ENCODE measurements around the gene CMYA5.
"Not testable (repeated sequence)": the region's sequence is repeated elsewhere in the genome, so short reads cannot be mapped to it uniquely, and the experiment has no call there.

Gene CMYA5

DNA sequence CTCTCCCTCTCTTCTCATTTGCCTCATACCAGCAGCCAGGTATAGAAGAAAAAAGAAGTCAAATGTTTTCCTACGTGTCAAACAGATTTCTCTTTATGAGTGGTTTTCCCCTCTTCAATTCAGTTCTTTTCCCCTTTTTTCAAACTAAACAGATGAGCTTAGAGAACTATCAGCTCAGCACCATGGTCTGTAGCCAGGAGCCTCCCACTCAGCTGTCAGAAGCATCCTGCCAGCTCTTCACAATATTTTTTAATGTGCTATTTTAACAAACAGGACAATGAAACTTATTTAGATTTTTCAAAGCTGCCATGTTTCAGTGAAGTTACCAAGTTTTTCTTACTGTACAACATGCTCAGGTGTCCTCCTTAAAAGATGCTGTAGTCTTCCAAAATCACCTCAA is 63.5 kb downstream of the CMYA5 start:
- DNase-seq, result no peak

GRCh38 chr5:79753877-79754645 is 64.4 kb downstream of the CMYA5 start:
- no peak for DNase-seq

GRCh38 chr5:79754865-79755555 is 65.4 kb downstream of the CMYA5 start:
- DNase-seq, result no peak

DNA sequence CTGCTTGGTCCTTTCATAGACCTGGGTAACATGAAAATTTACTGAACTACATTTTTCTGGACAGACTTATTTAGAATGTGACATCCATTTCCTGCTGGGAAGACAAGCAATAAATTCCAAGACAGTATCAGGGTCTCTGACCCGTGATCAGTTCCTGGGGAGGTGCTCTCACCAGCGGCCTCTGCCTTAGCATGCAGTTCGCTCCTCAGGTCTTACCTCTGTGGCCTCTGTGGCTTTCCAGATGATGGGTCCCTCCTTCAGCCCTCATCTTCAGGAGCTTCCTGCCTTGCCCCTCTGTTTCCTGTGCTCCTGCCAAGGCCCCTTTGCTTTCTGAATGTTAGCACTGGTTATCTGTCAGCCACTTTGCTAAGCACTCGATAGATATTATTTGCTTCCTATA is 66.4 kb downstream of the CMYA5 start:
- DNase-seq, result no peak

- no peak for DNase-seq
Measured at GRCh38 chr5:79759436-79759835, 69.8 kb downstream of the CMYA5 start.

- no peak for DNase-seq
Measured at GRCh38 chr5:79759848-79760247, 70.2 kb downstream of the CMYA5 start.

DNA sequence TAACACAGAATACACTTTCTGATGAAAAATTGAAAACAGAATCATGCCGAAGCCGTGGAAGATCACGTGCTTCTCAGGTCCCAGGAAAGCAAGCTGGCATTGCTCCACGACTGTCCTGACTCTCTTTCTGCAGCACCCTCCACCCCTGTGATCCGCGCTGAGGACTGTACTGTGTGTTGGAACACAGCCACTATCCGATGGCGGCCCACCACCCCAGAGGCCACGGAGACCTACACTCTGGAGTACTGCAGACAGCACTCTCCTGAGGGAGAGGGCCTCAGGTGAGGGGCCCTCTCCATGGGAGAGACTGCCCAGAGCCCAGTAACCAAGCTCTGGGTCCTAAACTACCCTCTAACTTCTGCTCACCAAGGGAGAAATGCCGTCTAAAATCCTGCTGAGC is 73.3 kb downstream of the CMYA5 start:
- DNase-seq, result no peak

- DNase-seq, result not testable (repeated sequence)
Measured at GRCh38 chr5:79764147-79764546, 74.5 kb downstream of the CMYA5 start.

DNA sequence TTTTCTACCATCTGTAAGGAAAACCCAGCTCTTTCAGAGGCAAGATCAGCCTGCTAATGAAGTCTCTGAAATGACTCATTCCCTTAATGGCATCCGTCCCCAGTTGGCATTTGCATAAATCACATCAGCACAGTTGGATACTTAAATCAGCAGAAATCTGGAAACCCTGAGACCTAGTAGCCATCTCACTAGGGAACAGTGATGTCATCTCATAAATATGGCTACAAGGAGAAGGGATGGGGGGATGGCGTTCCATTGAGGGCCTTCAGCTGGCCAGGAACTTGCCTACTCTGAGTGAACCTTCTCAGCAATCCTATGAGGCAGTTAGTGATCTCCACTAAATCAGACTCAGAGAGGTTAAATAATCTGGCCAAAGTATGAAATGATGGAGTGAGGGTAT is 81.8 kb downstream of the CMYA5 start:
- no peak for DNase-seq

GRCh38 chr5:79772651-79773050 is 83.0 kb downstream of the CMYA5 start:
- DNase-seq, result no peak

GRCh38 chr5:79773612-79774011 is 84.0 kb downstream of the CMYA5 start:
- no peak for DNase-seq

DNA sequence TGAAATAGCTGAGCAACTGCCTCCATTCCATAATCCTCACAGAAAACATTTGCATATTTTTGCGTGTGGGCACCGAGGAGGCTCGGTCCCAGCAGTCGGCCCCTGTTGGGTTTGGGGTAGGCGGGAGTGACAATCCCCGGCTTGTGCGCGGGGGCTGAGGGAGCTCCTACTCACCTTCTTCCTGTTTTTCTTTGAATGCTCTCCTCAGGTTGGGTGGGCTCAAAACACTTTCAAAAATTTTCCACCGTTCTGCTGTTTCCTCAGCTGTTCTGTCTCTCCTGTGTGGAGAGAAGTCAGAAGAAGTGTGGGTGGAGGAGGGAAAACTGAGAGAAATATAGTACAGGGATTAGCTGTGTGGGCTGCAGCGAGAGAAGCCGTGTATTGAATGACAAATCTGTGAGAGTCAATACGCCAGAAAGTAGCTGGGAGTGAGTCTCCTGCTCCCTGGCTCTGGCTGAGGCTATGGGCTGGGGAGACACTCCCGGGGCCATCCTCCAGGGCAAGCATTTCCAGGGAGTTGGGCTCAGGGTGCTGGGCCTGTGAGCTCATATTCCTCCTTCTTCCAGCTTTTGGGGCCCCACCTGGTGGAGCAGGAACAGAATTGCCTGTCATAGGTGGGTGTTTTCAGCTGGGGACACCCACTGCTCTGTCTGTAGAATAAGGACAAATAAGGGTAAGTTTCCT is 84.7 kb downstream of the CMYA5 start:
- DNase-seq, result no peak

DNA sequence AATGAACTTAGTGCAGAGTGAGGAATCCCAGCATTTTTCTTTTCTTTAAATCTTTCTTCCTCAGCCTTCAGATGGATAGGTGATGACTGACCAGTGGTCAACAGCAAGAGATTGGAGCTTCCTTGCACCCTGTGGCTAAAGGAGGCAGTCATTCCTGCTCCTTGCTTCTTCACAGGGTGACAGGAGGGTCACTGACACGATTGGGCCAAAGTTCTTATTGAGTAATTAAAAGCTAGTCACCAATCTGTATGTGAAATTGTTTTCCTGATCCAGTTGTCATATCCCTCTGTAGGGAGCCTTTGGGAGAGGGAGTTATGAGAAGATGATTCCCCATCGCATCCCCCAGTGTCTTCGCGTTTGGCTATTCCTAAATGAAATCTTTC is 85.2 kb downstream of the CMYA5 start:
- no peak for DNase-seq

GRCh38 chr5:79784741-79785140 is 95.1 kb downstream of the CMYA5 start:
- not testable (repeated sequence) for DNase-seq

DNA sequence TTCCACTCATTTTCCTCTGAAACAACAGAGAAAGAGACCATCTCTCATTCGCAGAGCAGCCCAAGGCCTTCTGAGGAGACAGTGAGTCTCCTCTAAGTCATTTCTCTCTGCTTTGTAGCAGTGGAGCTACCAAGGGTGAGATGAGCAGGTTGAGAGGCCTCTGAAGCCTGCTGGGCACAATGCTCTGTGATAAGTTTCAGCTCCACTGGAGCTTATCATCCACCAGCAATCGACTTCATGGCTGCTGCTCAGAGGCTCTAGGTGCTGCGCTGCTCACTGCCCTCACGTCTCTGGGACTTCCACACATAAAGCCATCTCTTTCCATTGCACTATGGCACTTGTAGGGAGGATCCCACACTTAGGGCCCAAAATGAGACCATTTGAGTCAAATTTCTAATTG is 96.3 kb downstream of the CMYA5 start:
- no peak for DNase-seq

DNA sequence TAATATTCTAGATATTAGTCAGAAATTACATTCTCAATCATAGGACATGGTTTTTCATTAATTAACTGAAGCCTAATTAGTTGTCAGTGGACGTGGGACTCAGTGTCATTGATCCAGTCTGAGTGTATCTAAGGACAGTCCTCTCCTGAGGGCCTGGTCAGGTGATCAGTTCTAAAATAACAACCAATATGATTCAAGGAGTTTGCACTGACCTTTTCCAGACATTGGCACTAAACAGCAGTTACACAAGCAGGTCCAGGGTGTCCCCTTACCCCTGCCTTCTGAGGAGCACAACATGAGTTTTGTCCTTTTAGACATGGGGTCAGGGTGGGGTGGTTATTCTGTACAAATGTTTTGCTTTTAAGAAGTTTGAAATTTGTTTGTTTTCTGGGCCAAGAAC is 97.8 kb downstream of the CMYA5 start:
- no peak for DNase-seq

GRCh38 chr5:79791843-79792242 is 102.2 kb downstream of the CMYA5 start:
- DNase-seq, result no peak

- no peak for DNase-seq
Measured at GRCh38 chr5:79792463-79792862, 102.8 kb downstream of the CMYA5 start.

DNA sequence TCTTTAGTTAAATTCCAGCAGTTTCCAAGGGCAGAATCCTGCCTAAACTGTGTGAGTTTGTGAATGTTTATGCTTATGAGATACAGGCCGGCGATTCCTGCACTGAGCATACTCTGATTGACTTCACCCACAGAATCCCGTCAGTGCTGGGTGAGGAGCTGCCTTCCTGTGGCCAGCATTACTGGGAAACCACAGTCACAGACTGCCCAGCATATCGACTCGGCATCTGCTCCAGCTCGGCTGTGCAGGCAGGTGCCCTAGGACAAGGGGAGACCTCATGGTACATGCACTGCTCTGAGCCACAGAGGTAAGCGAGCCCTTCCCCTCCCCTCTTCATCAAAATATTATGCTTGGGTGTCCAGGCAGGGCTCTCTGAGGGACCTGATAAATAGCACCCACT is 103.7 kb downstream of the CMYA5 start:
- no peak for DNase-seq

DNA sequence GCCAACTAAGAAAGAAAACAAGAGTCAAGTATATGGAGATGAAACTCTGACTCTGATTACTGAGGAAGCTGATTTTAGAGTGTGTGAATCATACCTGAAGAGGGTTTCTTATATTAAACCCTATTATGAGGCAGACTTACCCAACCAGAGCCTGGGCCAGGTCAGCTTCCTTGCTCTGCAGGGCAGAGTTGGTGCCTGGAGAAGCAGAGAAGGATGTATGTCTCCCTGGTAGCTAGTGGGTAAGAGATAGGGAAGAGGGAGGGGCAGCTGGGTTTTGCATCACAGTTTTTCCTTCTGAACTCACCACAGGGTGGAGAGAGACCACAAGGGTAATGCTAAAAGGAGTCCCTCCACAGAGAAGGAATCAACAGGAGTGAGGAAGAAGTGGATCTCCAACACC is 104.1 kb downstream of the CMYA5 start:
- DNase-seq, result no peak

DNA sequence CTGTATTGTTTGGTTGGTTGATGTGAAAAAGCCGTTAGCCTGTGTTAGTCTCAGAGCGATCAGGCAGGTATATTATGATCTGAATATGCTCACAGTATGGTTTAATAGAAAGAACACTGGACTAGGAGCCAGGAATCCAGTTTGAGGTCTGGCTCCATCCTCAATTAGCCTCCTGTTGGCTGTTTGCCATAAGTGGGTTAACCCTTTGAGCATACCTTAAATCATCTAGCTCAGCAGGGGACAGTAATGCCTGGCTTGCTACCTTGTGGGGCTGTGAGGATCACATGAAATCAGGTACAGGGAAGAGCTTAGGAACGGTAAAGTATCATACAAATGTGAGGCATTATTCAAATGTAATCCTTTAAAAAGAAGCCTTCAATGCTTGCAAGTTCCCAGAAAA is 104.7 kb downstream of the CMYA5 start:
- no peak for DNase-seq

DNA sequence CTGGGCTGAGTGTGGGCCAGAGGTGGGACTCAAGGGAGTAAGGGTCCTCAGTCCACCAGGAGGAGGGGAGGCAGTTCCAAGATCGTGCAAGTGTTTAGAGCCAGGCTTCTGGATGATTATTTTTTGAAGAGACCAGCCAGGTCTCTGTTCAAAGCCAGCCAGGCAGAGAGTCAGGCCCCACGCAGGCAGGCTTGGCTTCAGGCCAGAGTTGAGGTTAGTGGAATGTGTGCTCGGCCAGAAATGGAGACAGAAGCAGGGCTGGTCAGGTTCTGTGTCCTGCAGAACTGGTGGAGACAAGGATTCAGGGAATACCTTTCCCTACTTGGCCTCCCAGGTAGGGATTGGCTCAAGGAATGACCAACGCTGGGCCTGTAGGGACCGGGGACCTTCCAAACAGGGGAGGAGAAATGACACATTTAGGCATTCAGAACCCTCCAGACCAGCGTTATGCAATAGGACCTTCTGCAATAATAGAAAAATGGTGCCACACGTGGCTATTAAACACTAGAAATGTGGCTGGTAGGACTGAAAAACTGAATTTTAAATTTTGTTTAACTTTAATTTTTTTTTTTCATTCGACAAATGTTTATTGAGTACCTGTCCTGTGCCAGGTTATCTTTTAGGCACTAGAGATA is 106.2 kb downstream of the CMYA5 start:
- DNase-seq, result no peak

DNA sequence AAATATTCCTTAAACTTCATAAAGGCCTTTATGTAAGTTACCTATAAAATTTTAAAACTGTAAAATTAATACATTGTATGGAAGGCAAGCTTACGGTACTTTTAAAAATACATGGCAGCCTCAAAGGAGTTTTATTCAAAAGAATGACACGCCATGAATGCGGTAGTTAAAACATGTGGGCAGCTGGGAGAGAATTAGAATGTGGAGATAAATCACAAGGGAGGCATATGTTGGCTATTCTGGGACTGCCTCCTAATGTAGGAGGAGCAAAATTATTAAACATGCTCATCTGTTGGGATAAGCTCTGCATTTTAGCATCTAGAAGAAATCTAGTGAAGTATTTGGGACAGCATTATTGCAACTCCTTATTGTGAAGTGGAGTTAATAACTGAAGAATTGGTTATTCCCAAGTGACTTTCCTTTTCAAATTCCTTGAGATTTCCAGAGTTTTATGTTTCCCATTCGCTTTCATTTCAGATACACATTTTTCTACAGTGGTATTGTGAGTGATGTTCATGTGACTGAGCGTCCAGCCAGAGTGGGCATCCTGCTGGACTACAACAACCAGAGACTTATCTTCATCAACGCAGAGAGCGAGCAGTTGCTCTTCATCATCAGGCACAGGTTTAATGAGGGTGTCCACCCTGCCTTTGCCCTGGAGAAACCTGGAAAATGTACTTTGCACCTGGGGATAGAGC is 109.4 kb downstream of the CMYA5 start:
- no peak for DNase-seq

Data from CD4-positive, alpha-beta T cell treated with Interleukin-6 for 4 hours (primary cell).